Cardiac fibroblast (primary cell): ENCODE data around the gene LSM7.

ENCODE experiments used
- DNase-seq, 2 donors: peaks; one replicate each; pipeline versions ENCODE4 v3.0.0 to v3.0.0-alpha.2; 2010; ENCODE audit warnings: low read depth in 2 of 2
- H3K4me3 ChIP-seq, 2 donors: replicated peaks in 1 of 2; 1 replicate in 1 of 2; 2 replicates in 1 of 2; pipeline ENCODE4 v1.5.1; 2011; ENCODE audit warnings: low read depth in 2 of 2, low read length in 2 of 2, mild to moderate bottlenecking in 2 of 2, moderate library complexity in 1 of 2
- CTCF ChIP-seq: IDR thresholded peaks from one replicate; pipeline ENCODE4 v1.5.1; 2011; ENCODE audit warnings: low read depth, mild to moderate bottlenecking, low read length, inconsistent platforms

The LSM7 gene

GRCh38 chr19:2332341-2333026 lies 4.1 kb upstream of the LSM7 start:
- no peak for DNase-seq
- no peak overlapping the region for H3K4me3 ChIP-seq
- no peak for TF ChIP-seq CTCF

- TF ChIP-seq CTCF = no peak
- no peak overlapping the region for H3K4me3 ChIP-seq
- no peak for DNase-seq
Measured at GRCh38 chr19:2331601-2332246, 3.3 kb upstream of the LSM7 start.

GRCh38 chr19:2330632-2331284 lies 2.4 kb upstream of the LSM7 start:
- TF ChIP-seq CTCF = no peak
- H3K4me3 ChIP-seq = no peak overlapping the region
- no peak for DNase-seq

- no peak overlapping the region for H3K4me3 ChIP-seq
- TF ChIP-seq CTCF = no peak
- no peak for DNase-seq
Measured at GRCh38 chr19:2330255-2330631, 1.9 kb upstream of the LSM7 start.

GRCh38 chr19:2329501-2329916 lies 1.1 kb upstream of the LSM7 start:
- H3K4me3 ChIP-seq = peak overlapping the region; percentile 91 to 94
- TF ChIP-seq CTCF = no peak
- DNase-seq = no peak

GRCh38 chr19:2329149-2329478 lies 728 bp upstream of the LSM7 start:
- TF ChIP-seq CTCF = no peak
- peak overlapping the region; percentile 91 to 94 for H3K4me3 ChIP-seq
- DNase-seq = no peak
